NCI-H2107 treated with DMSO at 0.1 percent for 48 hours (cell line): ENCODE data around the gene PPP1R13L.
A peak's percentile ranks its signal among the peaks of the same experiment; 100 is the strongest.
"Not testable (repeated sequence)": the region's sequence is repeated elsewhere in the genome, so short reads cannot be mapped to it uniquely, and the experiment has no call there.

ENCODE experiments used
- DNase-seq: peaks from one replicate; lab custom pipeline; 2025; ENCODE audit not compliant: unreplicated experiment; lab: John Stamatoyannopoulos, UW

PPP1R13L gene

GRCh38 chr19:45347570-45348366 is 57.1 kb downstream of the PPP1R13L start:
- DNase-seq: no peak

- DNase-seq: peak; percentile 26
Observed at GRCh38 chr19:45346449-45346848, 58.4 kb downstream of the PPP1R13L start.

- no peak for DNase-seq
Observed at GRCh38 chr19:45345506-45345860, 59.4 kb downstream of the PPP1R13L start.

GRCh38 chr19:45344621-45345505 is 60.0 kb downstream of the PPP1R13L start:
- no peak for DNase-seq

GRCh38 chr19:45342911-45343310 is 62.0 kb downstream of the PPP1R13L start:
- DNase-seq: no peak

- DNase-seq: no peak
Observed at GRCh38 chr19:45340899-45341453, 63.9 kb downstream of the PPP1R13L start.

GRCh38 chr19:45340232-45340898 is 64.5 kb downstream of the PPP1R13L start, which contains the start of gene KLC3:
KLC3 (plus strand) TSS chr19:45340750; CDS start chr19:45345542, 4,792 bp downstream.
- DNase-seq: no peak

GRCh38 chr19:45339629-45340028 is 65.2 kb downstream of the PPP1R13L start:
- DNase-seq: no peak

- no peak for DNase-seq
Observed at GRCh38 chr19:45336696-45337251, 68.1 kb downstream of the PPP1R13L start.

GRCh38 chr19:45334881-45335280 is 70.0 kb downstream of the PPP1R13L start:
- DNase-seq: not testable (repeated sequence)

- DNase-seq: no peak
Observed at GRCh38 chr19:45333609-45334303, 71.1 kb downstream of the PPP1R13L start.

GRCh38 chr19:45331411-45331810 is 73.5 kb downstream of the PPP1R13L start:
- DNase-seq: peak; percentile 70
